Measurements from ENCODE around the gene CENPX. TPM values are rescaled to one million over a fixed set of nuclear protein-coding genes. Genes with fewer than 3 reads are reported as not detected.

Gene CENPX
- total RNA-seq, 1 donor from 2014 or later: 59.9 TPM

GRCh38 chr17:82058230-82058854, 35.7 kb upstream of the CENPX start:
- no peak for DNase-seq
- no peak overlapping the region for H3K27ac Mint-ChIP-seq (ENCODE audit: unreplicated experiment)
- H3K36me3 Mint-ChIP-seq (ENCODE audit: unreplicated experiment): no peaks in the 10 kb centered on the region
- TF ChIP-seq CTCF (IDR thresholded peaks at IDR 0.05; ENCODE audit: partially characterized antibody, unreplicated experiment): no peak
- no peak overlapping the region for H3K4me3 Mint-ChIP-seq (ENCODE audit: unreplicated experiment)
- H3K4me1 Mint-ChIP-seq (ENCODE audit: low read depth, unreplicated experiment): no peaks in the 10 kb centered on the region
- no peaks in the 10 kb centered on the region for H3K9me3 Mint-ChIP-seq (ENCODE audit: unreplicated experiment)
- no peaks in the 10 kb centered on the region for H3K27me3 Mint-ChIP-seq (ENCODE audit: unreplicated experiment)

GRCh38 chr17:82056729-82057621, 34.3 kb upstream of the CENPX start:
- no peak overlapping the region for H3K4me3 Mint-ChIP-seq (ENCODE audit: unreplicated experiment)

GRCh38 chr17:82055965-82056728, 33.5 kb upstream of the CENPX start:
- DNase-seq: no peak
- no peaks in the 10 kb centered on the region for H3K36me3 Mint-ChIP-seq (ENCODE audit: unreplicated experiment)
- H3K4me1 Mint-ChIP-seq (ENCODE audit: low read depth, unreplicated experiment): no peaks in the 10 kb centered on the region
- no peaks in the 10 kb centered on the region for H3K27me3 Mint-ChIP-seq (ENCODE audit: unreplicated experiment)
- no peaks in the 10 kb centered on the region for H3K9me3 Mint-ChIP-seq (ENCODE audit: unreplicated experiment)
- TF ChIP-seq CTCF (IDR thresholded peaks at IDR 0.05; ENCODE audit: partially characterized antibody, unreplicated experiment): no peak
- no peak overlapping the region for H3K27ac Mint-ChIP-seq (ENCODE audit: unreplicated experiment)
- H3K4me3 Mint-ChIP-seq (ENCODE audit: unreplicated experiment): no peak overlapping the region

More at GRCh38 chr17:82056729-82057621, 34.3 kb upstream of the CENPX start:
- DNase-seq: no peak
- Mint-ChIP-seq H3K27ac (ENCODE audit: unreplicated experiment) (no peak overlapping the region), H3K9me3 (ENCODE audit: unreplicated experiment) (no peaks in the 10 kb centered on the region), H3K36me3 (ENCODE audit: unreplicated experiment) (no peaks in the 10 kb centered on the region), H3K4me1 (ENCODE audit: low read depth, unreplicated experiment) (no peaks in the 10 kb centered on the region), H3K27me3 (ENCODE audit: unreplicated experiment) (no peaks in the 10 kb centered on the region)
- TF ChIP-seq CTCF (IDR thresholded peaks at IDR 0.05; ENCODE audit: partially characterized antibody, unreplicated experiment): no peak

- Mint-ChIP-seq H3K27me3 (ENCODE audit: unreplicated experiment) (no peaks in the 10 kb centered on the region), H3K9me3 (ENCODE audit: unreplicated experiment) (no peaks in the 10 kb centered on the region), H3K36me3 (ENCODE audit: unreplicated experiment) (no peaks in the 10 kb centered on the region), H3K27ac (ENCODE audit: unreplicated experiment) (no peak overlapping the region), H3K4me1 (ENCODE audit: low read depth, unreplicated experiment) (no peaks in the 10 kb centered on the region), H3K4me3 (ENCODE audit: unreplicated experiment) (no peak overlapping the region)
- no peak for TF ChIP-seq CTCF (IDR thresholded peaks at IDR 0.05; ENCODE audit: partially characterized antibody, unreplicated experiment)
- DNase-seq: no peak
Observed at GRCh38 chr17:82055023-82055964, 32.6 kb upstream of the CENPX start.

Measured in glutamatergic neuron (in vitro differentiated cells).